OCI-LY1 (cell line): ENCODE results near the gene PPP1CA.

Experiments used
- H2AFZ ChIP-seq: fragments of 200-600 bp; sonication (generic), shearing (Covaris generic); 2 replicates; pipeline ENCODE4 v1.6.0; 2014; ENCODE audit warnings: antibody characterized with exemption, mild to moderate bottlenecking, low read length
- H3F3A ChIP-seq: fragments of 200-600 bp; sonication (generic), shearing (Covaris generic); 2 replicates; pipeline ENCODE4 v1.6.0; 2014; ENCODE audit warnings: mild to moderate bottlenecking, antibody characterized with exemption, low read length, moderate library complexity; ENCODE audit not compliant: insufficient read depth
- H3K27ac ChIP-seq: fragments of 200-600 bp; sonication (generic); 2 replicates; pipeline ENCODE4 v1.5.1; 2014; ENCODE audit warnings: low read length, mixed run types, mild to moderate bottlenecking, low read depth; ENCODE audit not compliant: poor library complexity, severe bottlenecking
- H3K27me3 ChIP-seq: fragments of 200-600 bp; sonication (generic); 2 replicates; pipeline ENCODE4 v1.6.0; 2014; ENCODE audit warnings: antibody characterized with exemption, mild to moderate bottlenecking, low read length, moderate library complexity; ENCODE audit not compliant: insufficient read depth
- H3K36me3 ChIP-seq: fragments of 200-600 bp; sonication (generic); 2 replicates; pipeline ENCODE4 v1.6.1; 2014; ENCODE audit warnings: mild to moderate bottlenecking, antibody characterized with exemption, low read length, moderate library complexity, mixed read lengths; ENCODE audit not compliant: insufficient read depth
- H3K4me1 ChIP-seq: fragments of 200-600 bp; sonication (generic); 2 replicates; pipeline ENCODE4 v1.5.1; 2014; ENCODE audit warnings: mild to moderate bottlenecking, low read length, moderate library complexity; ENCODE audit not compliant: insufficient read depth, severe bottlenecking
- H3K4me2 ChIP-seq: fragments of 200-600 bp; sonication (generic), shearing (Covaris generic); 2 replicates; pipeline ENCODE4 v1.6.1; 2014; ENCODE audit warnings: low read length
- H3K4me3 ChIP-seq: fragments of 200-600 bp; sonication (generic); 2 replicates; pipeline ENCODE4 v1.5.1; 2014; ENCODE audit warnings: low read length, low read depth, mild to moderate bottlenecking, mixed read lengths; ENCODE audit not compliant: poor library complexity, severe bottlenecking
- H3K79me2 ChIP-seq: fragments of 200-600 bp; shearing (Covaris generic); 2 replicates; pipeline ENCODE4 v1.6.1; 2016; ENCODE audit warnings: mixed run types, low read length, mixed read lengths; ENCODE audit not compliant: insufficient read depth
- H3K9ac ChIP-seq: fragments of 200-600 bp; sonication (generic), shearing (Covaris generic); 2 replicates; pipeline ENCODE4 v1.6.1; 2014; ENCODE audit warnings: mild to moderate bottlenecking, low read length, mixed read lengths
- H3K9me2 ChIP-seq: fragments of 200-600 bp; sonication (generic), shearing (Covaris generic); 2 replicates; pipeline ENCODE4 v1.6.1; 2014; ENCODE audit warnings: low read depth, mild to moderate bottlenecking, low read length, mixed read lengths
- H3K9me3 ChIP-seq: fragments of 200-600 bp; shearing (Covaris generic); 2 replicates; pipeline ENCODE4 v1.6.1; 2014; ENCODE audit warnings: low read length, mixed read lengths
- H4K20me1 ChIP-seq: fragments of 200-600 bp; sonication (generic), shearing (Covaris generic); 2 replicates; pipeline ENCODE4 v1.6.0; 2016; ENCODE audit warnings: mild to moderate bottlenecking, low read length; ENCODE audit not compliant: insufficient read depth
- CTCF ChIP-seq: fragments of 200-600 bp; sonication (generic), shearing (Covaris generic); IDR thresholded peaks from 2 replicates; pipeline ENCODE4 v1.5.1; 2017; ENCODE audit warnings: mild to moderate bottlenecking, antibody characterized with exemption, low read length, moderate library complexity, mixed read lengths
- EZH2 ChIP-seq: fragments of 200-600 bp; sonication (generic), shearing (Covaris generic); IDR thresholded peaks from 2 replicates; pipeline ENCODE4 v1.8.0; 2017; ENCODE audit warnings: borderline replicate concordance, mixed run types, mild to moderate bottlenecking, antibody characterized with exemption, low read length, moderate library complexity, mixed read lengths

The PPP1CA gene

GRCh38 chr11:67423891-67424613 is 22.4 kb upstream of the PPP1CA start:
- H3K4me2 ChIP-seq, result no peak overlapping the region
- no peaks in the 10 kb centered on the region for H3K36me3 ChIP-seq
- peaks cover 30% of the 10 kb centered on the region for H3K4me1 ChIP-seq
- no peak overlapping the region for H3K27ac ChIP-seq
- H3K79me2 ChIP-seq, result peaks cover 5% of the 10 kb centered on the region
- no peaks in the 10 kb centered on the region for H3K9me2 ChIP-seq
- no peak overlapping the region for H3K9ac ChIP-seq
- H3K9me3 ChIP-seq, result no peaks in the 10 kb centered on the region
- no peaks in the 10 kb centered on the region for H3K27me3 ChIP-seq
- H4K20me1 ChIP-seq, result no peaks in the 10 kb centered on the region
- no peaks in the 10 kb centered on the region for H3F3A ChIP-seq
- TF ChIP-seq CTCF, result no peak
- no peak for TF ChIP-seq EZH2
- H2AFZ ChIP-seq, result no peak overlapping the region
- no peak overlapping the region for H3K4me3 ChIP-seq

- Histone ChIP-seq H4K20me1 (no peaks in the 10 kb centered on the region), H3K79me2 (no peaks in the 10 kb centered on the region), H3K4me1 (peaks cover 33% of the 10 kb centered on the region), H3K4me2 (no peak overlapping the region), H3K36me3 (no peaks in the 10 kb centered on the region), H3K27me3 (no peaks in the 10 kb centered on the region), H3K9me2 (no peaks in the 10 kb centered on the region), H3K4me3 (no peak overlapping the region), H2AFZ (no peak overlapping the region), H3K9me3 (no peaks in the 10 kb centered on the region), H3K27ac (no peak overlapping the region), H3F3A (no peaks in the 10 kb centered on the region), H3K9ac (no peak overlapping the region)
- TF ChIP-seq CTCF (no peak), EZH2 (no peak)
Measured at GRCh38 chr11:67423466-67423865, 21.8 kb upstream of the PPP1CA start.

GRCh38 chr11:67422891-67423290 is 21.2 kb upstream of the PPP1CA start:
- Histone ChIP-seq H3K4me2 (no peak overlapping the region), H3K9ac (no peak overlapping the region), H3K4me1 (peaks cover 36% of the 10 kb centered on the region), H3K36me3 (no peaks in the 10 kb centered on the region), H2AFZ (no peak overlapping the region), H3K27ac (no peak overlapping the region), H3K79me2 (no peaks in the 10 kb centered on the region), H3K4me3 (no peak overlapping the region), H3K9me2 (no peaks in the 10 kb centered on the region), H3F3A (no peaks in the 10 kb centered on the region), H4K20me1 (no peaks in the 10 kb centered on the region), H3K27me3 (no peaks in the 10 kb centered on the region), H3K9me3 (no peaks in the 10 kb centered on the region)
- no peak for TF ChIP-seq EZH2
- TF ChIP-seq CTCF, result no peak
